ENCODE results near the gene CHCHD3.
"Not testable (repeated sequence)": the region's sequence is repeated elsewhere in the genome, so short reads cannot be mapped to it uniquely, and the experiment has no call there.

CHCHD3 gene

GRCh38 chr7:132998763-132999162 lies 83.1 kb downstream of the CHCHD3 start:
- no peak for DNase-seq

GRCh38 chr7:132997505-132997904 lies 84.4 kb downstream of the CHCHD3 start:
- no peak for DNase-seq

DNA sequence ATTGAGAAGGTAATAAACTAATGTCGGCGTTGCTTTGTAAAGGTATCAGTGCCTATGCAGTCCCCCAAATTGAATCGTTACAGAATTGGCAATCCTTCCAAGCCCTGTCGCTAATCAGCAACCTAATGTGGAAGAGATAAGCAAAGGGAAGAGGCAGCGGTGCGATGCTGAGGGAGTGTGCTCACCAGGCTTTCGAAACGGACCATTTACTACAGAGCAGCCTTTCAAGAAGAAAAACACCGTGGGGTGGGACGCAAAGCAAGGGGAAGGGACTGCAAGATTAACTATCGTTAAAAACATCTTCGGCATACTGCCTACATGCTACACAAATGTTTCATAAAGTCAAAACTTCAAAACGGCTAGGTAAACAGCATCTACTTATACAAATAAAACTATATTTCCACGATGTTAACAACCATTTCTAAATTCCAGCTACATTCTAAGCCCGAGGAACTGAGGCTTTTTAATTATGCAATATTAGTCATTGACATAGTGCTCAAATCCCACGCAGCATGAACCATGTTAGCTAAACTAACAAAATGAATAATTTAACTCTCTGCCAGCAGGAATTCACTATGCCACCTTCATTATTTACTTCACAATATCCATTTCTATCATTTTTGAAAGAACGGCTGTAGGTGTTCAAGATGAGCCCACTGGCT lies 85.2 kb downstream of the CHCHD3 start:
- no peak for DNase-seq

DNA sequence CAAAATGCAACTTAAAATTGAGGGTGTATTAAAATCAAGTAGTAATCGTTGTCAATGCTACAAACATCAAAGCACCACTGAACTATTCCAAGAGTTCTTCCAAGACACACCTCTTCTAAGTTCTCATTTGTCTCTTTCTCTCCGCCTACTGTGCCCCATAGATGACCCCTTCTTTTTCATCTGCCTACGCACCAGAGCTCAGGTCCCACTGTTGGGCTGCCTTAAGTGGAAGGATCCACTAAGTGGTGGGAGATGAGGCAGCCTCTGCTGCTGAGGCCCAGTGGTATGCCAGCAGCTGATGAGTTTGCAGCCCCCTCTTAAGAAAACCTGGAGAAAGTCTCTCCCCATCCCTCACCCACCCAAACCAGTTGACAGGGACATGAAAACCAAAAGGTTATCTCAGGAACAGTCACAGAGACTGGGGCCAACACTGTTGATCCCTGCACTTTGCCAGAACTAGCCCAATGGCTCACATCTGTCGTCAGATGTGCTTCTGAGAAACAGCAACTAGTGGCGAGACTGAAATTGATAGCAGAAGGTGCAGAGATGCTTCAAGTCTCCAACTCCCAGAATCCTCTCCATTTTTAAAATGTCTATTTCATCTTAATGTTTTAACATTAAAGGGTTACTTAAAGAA lies 88.4 kb downstream of the CHCHD3 start:
- no peak for DNase-seq

DNA sequence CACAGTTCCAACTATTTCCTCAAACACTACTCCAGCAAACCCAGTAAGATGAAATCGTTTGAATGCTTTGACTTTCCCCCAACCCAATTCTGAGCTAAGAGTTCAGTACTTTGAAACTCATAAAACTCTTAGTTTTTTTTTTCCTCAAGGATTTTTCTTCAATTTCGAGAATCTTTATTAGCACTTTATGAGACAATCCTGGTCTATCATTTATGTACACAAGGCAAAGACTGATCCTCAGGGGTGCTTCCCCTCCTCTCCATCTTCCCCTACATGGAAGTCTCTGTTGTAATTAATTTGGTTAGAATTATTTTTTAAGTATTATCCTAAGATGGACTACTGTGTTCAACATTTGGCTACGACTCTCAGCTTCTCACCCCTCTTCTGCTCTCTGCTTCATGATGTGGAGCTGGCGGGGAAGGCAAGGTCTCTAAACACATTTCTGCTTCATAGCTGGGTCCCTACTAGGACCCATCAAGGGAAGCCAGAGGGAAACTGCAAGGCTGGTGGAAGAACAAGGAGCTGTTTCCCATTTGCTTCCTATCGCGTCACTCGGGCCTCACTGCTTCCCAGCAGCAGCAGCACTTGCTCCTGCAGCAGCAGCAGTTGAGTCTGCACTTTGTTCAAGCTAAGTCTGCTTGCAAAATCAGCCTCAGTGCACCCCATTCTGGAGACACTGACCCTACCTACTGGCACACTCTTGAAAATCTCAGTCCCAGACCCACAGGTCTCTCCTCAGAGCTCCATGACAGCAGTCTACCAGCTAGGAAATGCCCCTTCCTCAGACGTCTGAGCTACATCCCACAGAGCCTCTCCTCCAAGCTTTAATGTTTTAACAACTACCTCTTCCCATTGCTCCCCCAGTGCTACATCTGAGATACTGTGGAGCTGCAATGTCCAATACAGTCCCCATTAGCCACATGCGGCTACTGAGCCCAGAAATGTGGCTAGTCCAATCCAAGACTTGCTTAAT lies 90.0 kb downstream of the CHCHD3 start:
- DNase-seq, result no peak

DNA sequence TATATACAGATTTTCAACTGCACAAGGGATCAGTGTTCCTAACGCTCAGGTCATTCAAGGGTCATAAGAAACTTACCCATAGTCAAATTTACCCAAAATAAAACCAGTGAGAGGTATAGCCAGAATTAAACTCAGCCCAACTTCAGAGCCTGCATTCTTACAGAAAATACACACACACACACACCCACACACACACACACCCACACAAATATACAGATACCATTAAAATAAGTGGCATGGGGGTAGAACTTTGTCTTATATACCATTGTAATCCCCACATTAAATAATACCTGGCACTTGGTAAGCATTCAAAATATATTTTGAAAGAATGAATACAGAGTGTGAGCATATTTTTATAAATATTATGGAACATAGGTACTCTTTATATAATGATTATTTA lies 93.8 kb downstream of the CHCHD3 start:
- DNase-seq, result no peak

DNA sequence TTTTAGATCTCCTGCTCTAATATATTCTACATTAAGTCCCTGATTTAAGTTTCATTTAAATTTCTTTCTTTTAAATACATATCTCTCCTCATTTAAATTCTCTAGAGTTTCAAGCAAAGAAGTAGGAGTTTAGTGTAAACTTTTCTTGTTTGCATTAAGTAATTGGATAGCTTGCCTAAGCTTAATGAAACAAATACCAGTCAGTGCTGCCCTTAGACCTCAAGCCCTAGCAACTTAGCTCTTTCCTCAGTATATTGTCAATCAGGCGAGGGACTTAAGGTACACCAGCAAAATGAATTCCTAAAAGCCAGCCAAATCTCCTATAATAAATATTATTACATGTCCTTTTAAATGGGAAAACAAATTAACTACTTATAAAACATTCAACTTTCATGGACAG lies 101.5 kb downstream of the CHCHD3 start:
- no peak for DNase-seq

- no peak for DNase-seq
Observed at GRCh38 chr7:132979524-132979923, 102.4 kb downstream of the CHCHD3 start.

- no peak for DNase-seq
Observed at GRCh38 chr7:132977234-132977633, 104.7 kb downstream of the CHCHD3 start.

DNA sequence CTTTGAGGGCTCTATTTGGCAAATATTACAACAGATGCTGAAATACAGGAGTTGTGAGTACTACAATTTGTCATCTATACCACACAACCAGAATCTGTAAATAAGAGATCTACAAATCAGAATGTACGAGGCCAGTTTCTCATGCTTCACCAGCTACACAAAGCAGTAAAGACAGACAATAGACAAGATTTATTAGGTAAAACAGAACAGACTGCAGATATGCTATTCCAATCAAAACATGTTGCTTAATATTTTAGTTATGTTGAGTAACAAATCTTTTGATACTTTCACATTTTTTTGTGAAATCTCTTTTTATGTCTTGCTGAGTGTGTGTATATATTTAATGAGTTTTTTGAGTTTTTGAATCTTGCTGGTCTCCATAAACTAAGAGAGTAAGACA lies 109.1 kb downstream of the CHCHD3 start:
- no peak for DNase-seq

DNA sequence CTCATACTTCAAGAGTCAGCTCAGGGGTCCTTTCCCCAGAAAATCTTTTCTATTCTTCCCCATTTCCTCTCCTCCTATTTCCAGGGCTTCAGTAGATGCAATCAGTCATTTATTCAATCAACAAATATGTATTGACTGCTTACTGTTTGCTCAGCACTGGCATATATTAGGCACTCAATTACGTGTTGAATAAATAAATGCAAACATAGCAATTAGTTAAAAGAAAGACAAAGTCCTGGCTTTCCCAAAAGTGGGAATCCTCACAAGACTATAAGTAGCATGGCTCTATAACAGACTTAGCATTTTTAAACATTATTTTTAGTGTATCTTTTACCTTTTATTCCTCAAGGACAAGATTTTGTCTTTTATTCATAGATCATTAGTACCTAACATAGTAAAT lies 111.6 kb downstream of the CHCHD3 start:
- no peak for DNase-seq

DNA sequence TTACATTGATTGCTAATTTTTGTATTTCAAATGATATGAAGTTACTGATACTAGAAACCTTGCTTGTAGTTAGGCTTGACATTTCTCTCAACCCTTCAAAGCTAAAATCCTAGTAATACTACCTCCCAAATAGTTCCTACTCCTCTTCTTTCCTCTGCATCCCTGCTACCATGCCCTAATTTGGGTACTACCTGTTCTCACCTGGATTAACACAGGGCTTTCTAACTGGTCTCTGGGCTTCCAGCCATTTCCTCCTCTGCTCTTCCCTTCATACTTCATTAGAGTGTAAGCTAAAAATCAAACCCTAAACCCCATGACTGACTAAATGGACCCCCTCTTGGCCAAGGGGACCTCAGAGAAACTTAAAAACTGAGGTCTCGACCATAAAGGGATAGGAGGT lies 112.4 kb downstream of the CHCHD3 start:
- no peak for DNase-seq

GRCh38 chr7:132967470-132967848 lies 114.4 kb downstream of the CHCHD3 start:
- not testable (repeated sequence) for DNase-seq

GRCh38 chr7:132966754-132967469 lies 115.0 kb downstream of the CHCHD3 start:
- DNase-seq, result no peak

GRCh38 chr7:132965951-132966350 lies 115.9 kb downstream of the CHCHD3 start:
- no peak for DNase-seq

GRCh38 chr7:132964876-132965275 lies 117.0 kb downstream of the CHCHD3 start:
- no peak for DNase-seq

- DNase-seq, result no peak
Observed at GRCh38 chr7:132959891-132960290, 122.0 kb downstream of the CHCHD3 start.

GRCh38 chr7:132956556-132956955 lies 125.3 kb downstream of the CHCHD3 start:
- DNase-seq, result no peak

- no peak for DNase-seq
Observed at GRCh38 chr7:132953468-132953867, 128.4 kb downstream of the CHCHD3 start.

DNA sequence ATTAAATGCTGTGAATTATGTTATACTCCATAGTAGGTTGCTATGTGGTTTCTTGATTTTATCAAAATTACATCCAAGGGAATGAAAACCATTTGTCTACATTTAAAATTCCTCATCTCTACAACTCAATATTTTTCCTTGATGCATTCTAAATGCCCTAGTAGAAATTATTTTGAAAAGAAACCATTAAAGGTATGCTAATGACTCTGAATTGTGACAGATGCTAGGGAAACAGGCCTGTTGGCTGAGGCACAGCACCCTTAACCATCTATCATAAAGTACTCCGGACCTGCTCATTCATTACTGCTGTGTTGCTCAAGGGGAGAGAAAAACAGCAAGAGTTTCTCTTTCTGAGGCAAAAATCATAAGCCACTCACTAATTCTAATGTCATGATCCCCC lies 131.2 kb downstream of the CHCHD3 start:
- DNase-seq, result no peak

- DNase-seq, result no peak
Observed at GRCh38 chr7:132947011-132947410, 134.9 kb downstream of the CHCHD3 start.

- no peak for DNase-seq
Observed at GRCh38 chr7:132944774-132945173, 137.1 kb downstream of the CHCHD3 start.

- DNase-seq, result no peak
Observed at GRCh38 chr7:132943645-132944044, 138.2 kb downstream of the CHCHD3 start.
